ENCODE results near the gene DENND1C. TPM values are rescaled to one million over a fixed set of nuclear protein-coding genes. Genes with fewer than 3 reads are reported as not detected.

DENND1C gene
- total RNA-seq, 1 donor from 2014 or later = 1.5 TPM

- peak overlapping the region; percentile 90 for H3K4me3 Mint-ChIP-seq (ENCODE audit: unreplicated experiment)
- H3K36me3 Mint-ChIP-seq (ENCODE audit: low read depth, unreplicated experiment) = peaks cover 21% of the 10 kb centered on the region
- H3K27ac Mint-ChIP-seq (ENCODE audit: unreplicated experiment) = peak overlapping the region; percentile 80
- TF ChIP-seq CTCF (IDR thresholded peaks at IDR 0.05; ENCODE audit: unreplicated experiment) = no peak
- H3K9me3 Mint-ChIP-seq (ENCODE audit: unreplicated experiment) = peaks cover 6% of the 10 kb centered on the region
- peak; percentile 98 for DNase-seq (ENCODE audit: low spot score)
- H3K27me3 Mint-ChIP-seq (ENCODE audit: unreplicated experiment) = peaks cover 18% of the 10 kb centered on the region
- peaks cover 15% of the 10 kb centered on the region for H3K4me1 Mint-ChIP-seq (ENCODE audit: unreplicated experiment)
Observed at GRCh38 chr19:6424939-6425731, 56.5 kb downstream of the DENND1C start.

- DNase-seq (ENCODE audit: low spot score) = peak; percentile 31
- Mint-ChIP-seq H3K36me3 (ENCODE audit: low read depth, unreplicated experiment) (peaks cover 26% of the 10 kb centered on the region), H3K4me1 (ENCODE audit: unreplicated experiment) (peaks cover 15% of the 10 kb centered on the region), H3K27me3 (ENCODE audit: unreplicated experiment) (peaks cover 18% of the 10 kb centered on the region), H3K27ac (ENCODE audit: unreplicated experiment) (peak within 1 kb of the TSS; percentile 80), H3K9me3 (ENCODE audit: unreplicated experiment) (peaks cover 6% of the 10 kb centered on the region), H3K4me3 (ENCODE audit: unreplicated experiment) (peak within 1 kb of the TSS; percentile 96)
- TF ChIP-seq CTCF (IDR thresholded peaks at IDR 0.05; ENCODE audit: unreplicated experiment) = no peak
Observed at GRCh38 chr19:6424195-6424938, 57.2 kb downstream of the DENND1C start, which contains the start of gene KHSRP. KHSRP (minus strand) TSS chr19:6424811; CDS start chr19:6424701, 110 bp downstream.

- peak overlapping the region; percentile 77 for H3K27ac Mint-ChIP-seq (ENCODE audit: unreplicated experiment)
- TF ChIP-seq CTCF (IDR thresholded peaks at IDR 0.05; ENCODE audit: unreplicated experiment) = no peak
- H3K4me1 Mint-ChIP-seq (ENCODE audit: unreplicated experiment) = peaks cover 15% of the 10 kb centered on the region
- DNase-seq (ENCODE audit: low spot score) = peak; percentile 52
- H3K27me3 Mint-ChIP-seq (ENCODE audit: unreplicated experiment) = peaks cover 20% of the 10 kb centered on the region
- H3K4me3 Mint-ChIP-seq (ENCODE audit: unreplicated experiment) = peak overlapping the region; percentile 96
- H3K36me3 Mint-ChIP-seq (ENCODE audit: low read depth, unreplicated experiment) = peaks cover 26% of the 10 kb centered on the region
- H3K9me3 Mint-ChIP-seq (ENCODE audit: unreplicated experiment) = peaks cover 6% of the 10 kb centered on the region
Observed at GRCh38 chr19:6423499-6424194, 57.9 kb downstream of the DENND1C start.

- H3K27ac Mint-ChIP-seq (ENCODE audit: unreplicated experiment) = no peak overlapping the region
- H3K27me3 Mint-ChIP-seq (ENCODE audit: unreplicated experiment) = peaks cover 20% of the 10 kb centered on the region
- H3K4me1 Mint-ChIP-seq (ENCODE audit: unreplicated experiment) = peaks cover 15% of the 10 kb centered on the region
- H3K4me3 Mint-ChIP-seq (ENCODE audit: unreplicated experiment) = peak overlapping the region; percentile 69
- DNase-seq (ENCODE audit: low spot score) = no peak
- H3K36me3 Mint-ChIP-seq (ENCODE audit: low read depth, unreplicated experiment) = peaks cover 31% of the 10 kb centered on the region
- TF ChIP-seq CTCF (IDR thresholded peaks at IDR 0.05; ENCODE audit: unreplicated experiment) = no peak
- H3K9me3 Mint-ChIP-seq (ENCODE audit: unreplicated experiment) = peaks cover 6% of the 10 kb centered on the region
Observed at GRCh38 chr19:6421075-6422014, 60.2 kb downstream of the DENND1C start.
